K562 (cell line): Measurements from ENCODE around the gene PRMT7. TPM values are rescaled to one million over a fixed set of nuclear protein-coding genes. Genes with fewer than 3 reads are reported as not detected.

Experiments
- ATAC-seq: fragments of 200-7000 bp; cut with Tn5 transposase; 3 replicates; pipeline ENCODE4 v1.9.1; 2020; ENCODE audit warnings: moderate library complexity
- BruUV-seq: library from RNA; stranded (reverse); fragments of 400-500 nt; replicated peaks from 2 replicates; lab custom pipeline; 2021; lab: Mats Ljungman, UMichigan
- CTCF ChIA-PET: fragments of 300-600 bp; formaldehyde crosslinking; extraction: SDS; loops from one replicate; lab custom pipeline; 2021; ENCODE audit warnings: low intra/inter-chr PET ratio; lab: Yijun Ruan, JAX
- POLR2A ChIA-PET: fragments of 300-600, 350-650 bp; sonication (Branson Sonifier 250); formaldehyde crosslinking; extraction: SDS; loops from one replicate; lab custom pipeline; 2021; ENCODE audit warnings: antibody characterized with exemption, inconsistent platforms; lab: Yijun Ruan, JAX
- DNase-seq, 4 experiments: peaks; one replicate each; pipeline versions ENCODE4 v3.0.0 to v3.0.0-alpha.2; 2011 to 2018; ENCODE audit warnings: low spot score in 3 of 4, mixed read lengths in 3 of 4; ENCODE audit errors: extremely low read depth in 1 of 4
- FAIRE-seq: peaks from 2 replicates; lab custom pipeline; 2011; peaks lifted over from hg19 to GRCh38; lab: Jason Lieb, UNC
- H2AFZ ChIP-seq: 2 replicates; pipeline ENCODE4 v1.6.0; 2011; ENCODE audit warnings: low read depth, low read length, control low read depth, inconsistent platforms
- H3K27ac ChIP-seq: fragments of 200-600 bp; 3 replicates; pipeline ENCODE4 v1.8.0; 2011; ENCODE audit warnings: low read depth, mild to moderate bottlenecking, control low read depth, inconsistent platforms, low read length, moderate library complexity, mixed read lengths; ENCODE audit errors: extremely low read depth
- H3K27me3 ChIP-seq, 2 experiments: fragments of 300-600 bp in 1 of 2; 2 replicates in 1 of 2; 3 replicates in 1 of 2; pipeline versions ENCODE4 v1.6.0 to v1.8.0; 2011; ENCODE audit warnings: inconsistent platforms in 2 of 2, low read length in 2 of 2, mild to moderate bottlenecking in 1 of 2, mixed read lengths in 1 of 2, moderate library complexity in 1 of 2; ENCODE audit not compliant: control insufficient read depth in 2 of 2, insufficient read depth in 2 of 2
- H3K36me3 ChIP-seq: fragments of 300-600 bp; 3 replicates; pipeline ENCODE4 v1.8.0; 2011; ENCODE audit warnings: mild to moderate bottlenecking, low read length, inconsistent platforms; ENCODE audit not compliant: control insufficient read depth, insufficient read depth
- H3K4me1 ChIP-seq, 2 experiments: fragments of 200-600 bp in 1 of 2; replicated peaks in 1 of 2; 2 replicates in 1 of 2; 3 replicates in 1 of 2; pipeline versions ENCODE4 v1.5.1 to v1.8.0; 2011; ENCODE audit warnings: inconsistent platforms in 2 of 2, low read length in 2 of 2, mild to moderate bottlenecking in 1 of 2, mixed read lengths in 1 of 2, moderate library complexity in 1 of 2; ENCODE audit not compliant: control insufficient read depth in 2 of 2, insufficient read depth in 2 of 2
- H3K4me2 ChIP-seq: 2 replicates; pipeline ENCODE4 v1.6.1; 2011; ENCODE audit warnings: low read length, control low read depth, inconsistent platforms, mixed read lengths; ENCODE audit not compliant: insufficient read depth
- H3K4me3 ChIP-seq: fragments of 200-600 bp; sonication (generic), shearing (Covaris generic); 2 replicates; pipeline ENCODE4 v1.5.1; 2016; ENCODE audit warnings: control low read depth, inconsistent platforms
- H3K79me2 ChIP-seq: fragments of 200-600 bp; 3 replicates; pipeline ENCODE4 v1.8.0; 2011; ENCODE audit warnings: low read length, inconsistent platforms; ENCODE audit not compliant: control insufficient read depth, insufficient read depth
- H3K9ac ChIP-seq, 2 experiments: 2 replicates each; pipeline versions ENCODE4 v1.6.0 to v1.6.1; 2011; ENCODE audit warnings: low read depth in 2 of 2, low read length in 2 of 2, control low read depth in 1 of 2, inconsistent platforms in 1 of 2, mild to moderate bottlenecking in 1 of 2, mixed read lengths in 1 of 2; ENCODE audit not compliant: insufficient read depth in 1 of 2
- H3K9me1 ChIP-seq: one replicate; pipeline ENCODE4 v1.6.0; 2011; ENCODE audit warnings: inconsistent platforms, mild to moderate bottlenecking, low read length, moderate library complexity; ENCODE audit not compliant: control insufficient read depth, insufficient read depth
- H3K9me3 ChIP-seq: replicated peaks from 2 replicates; pipeline ENCODE4 v1.5.1; 2011; ENCODE audit warnings: low read depth, low read length, inconsistent platforms; ENCODE audit not compliant: control insufficient read depth, insufficient read depth
- H4K20me1 ChIP-seq: replicated peaks from 2 replicates; pipeline ENCODE4 v1.6.1; 2011; ENCODE audit warnings: low read length, inconsistent platforms, mixed read lengths; ENCODE audit not compliant: control insufficient read depth, insufficient read depth
- BRCA1 ChIP-seq, 2 experiments: fragments of 450-650 bp in 1 of 2; sonication (generic) in 1 of 2; formaldehyde crosslinking in 1 of 2; IDR thresholded peaks; 2 replicates each; pipeline versions ENCODE4 v1.5.0 to v1.6.1; 2017 to 2020; ENCODE audit warnings: mild to moderate bottlenecking in 1 of 2, missing genetic modification reagents in 1 of 2
- DPF2 ChIP-seq: fragments of 450-650 bp; IDR thresholded peaks from 2 replicates; pipeline ENCODE4 v1.6.1; 2016
- E2F3 ChIP-seq: fragments of 250-450 bp; sonication (Bioruptor Pico); IDR thresholded peaks from 2 replicates; pipeline ENCODE4 v1.4.0; 2020; ENCODE audit warnings: mild to moderate bottlenecking
- EGR1 ChIP-seq: fragments of 450-650 bp; conservative IDR thresholded peaks from 2 replicates; pipeline ENCODE4 v1.6.1; 2017; ENCODE audit warnings: mild to moderate bottlenecking
- EP300 ChIP-seq: IDR thresholded peaks from 2 replicates; pipeline ENCODE4 v1.6.1; 2012; ENCODE audit warnings: low read length, improper control_type of control experiment
- ETV1 ChIP-seq: fragments of 450-650 bp; conservative IDR thresholded peaks from 2 replicates; pipeline ENCODE4 v1.6.1; 2016; ENCODE audit warnings: missing genetic modification characterization, control low read depth, low read depth, missing compliant biosample characterization
- HNRNPL ChIP-seq: fragments of 200-400 bp; formaldehyde crosslinking; IDR thresholded peaks from 2 replicates; pipeline ENCODE4 v1.6.1; 2017; ENCODE audit warnings: low read depth, mild to moderate bottlenecking, low read length
- LEF1 ChIP-seq: fragments of 450-650 bp; IDR thresholded peaks from 2 replicates; pipeline ENCODE4 v1.6.1; 2016; ENCODE audit warnings: mild to moderate bottlenecking
- MYC ChIP-seq, 2 experiments: fragments of 250-450 bp in 1 of 2; sonication (Bioruptor Pico) in 1 of 2; IDR thresholded peaks; 2 replicates each; pipeline versions ENCODE4 v1.5.1 to v1.6.1; 2012 to 2021; ENCODE audit warnings: low read depth in 2 of 2, borderline replicate concordance in 1 of 2, improper control_type of control experiment in 1 of 2, low read length in 1 of 2, mild to moderate bottlenecking in 1 of 2, moderate library complexity in 1 of 2
- NCOR1 ChIP-seq: fragments of 450-650 bp; IDR thresholded peaks from 2 replicates; pipeline ENCODE4 v1.6.1; 2016; ENCODE audit warnings: mild to moderate bottlenecking, moderate library complexity
- NFIC ChIP-seq: fragments of 450-650 bp; IDR thresholded peaks from 2 replicates; pipeline ENCODE4 v1.6.1; 2017; ENCODE audit warnings: mild to moderate bottlenecking, inconsistent platforms
- RAD51 ChIP-seq: fragments of 450-650 bp; IDR thresholded peaks from 2 replicates; pipeline ENCODE4 v1.7.1; 2016; ENCODE audit warnings: low read depth, mild to moderate bottlenecking, borderline replicate concordance
- RCOR1 ChIP-seq, 2 experiments: IDR thresholded peaks; 2 replicates each; pipeline ENCODE4 v1.6.1; 2012; ENCODE audit warnings: low read depth in 2 of 2, low read length in 2 of 2, borderline replicate concordance in 1 of 2, improper control_type of control experiment in 1 of 2
- SMAD4 ChIP-seq: fragments of 250-450 bp; sonication (Bioruptor Pico); conservative IDR thresholded peaks from 2 replicates; pipeline ENCODE4 v1.8.0; 2021; ENCODE audit warnings: inconsistent platforms, mild to moderate bottlenecking, moderate library complexity
- TBL1XR1 ChIP-seq, 2 experiments: IDR thresholded peaks; 2 replicates each; pipeline ENCODE4 v1.6.1; 2012; ENCODE audit warnings: improper control_type of control experiment in 2 of 2, low read length in 2 of 2, mild to moderate bottlenecking in 1 of 2
- YY1 ChIP-seq, 3 experiments: IDR thresholded peaks; 2 replicates each; pipeline ENCODE4 v1.6.1; 2011; ENCODE audit warnings: low read length in 2 of 3, mild to moderate bottlenecking in 2 of 3, moderate library complexity in 2 of 3, borderline replicate concordance in 1 of 3, control low read depth in 1 of 3, low read depth in 1 of 3; ENCODE audit not compliant: insufficient read depth in 3 of 3, insufficient replicate concordance in 2 of 3, control insufficient read depth in 1 of 3, insufficient read length in 1 of 3; ENCODE audit errors: extremely low read depth in 1 of 3
- ZFP30 ChIP-seq: fragments of 250-450 bp; sonication (Bioruptor Pico); IDR thresholded peaks from 2 replicates; pipeline ENCODE4 v1.8.0; 2022; ENCODE audit warnings: moderate library complexity, mild to moderate bottlenecking, inconsistent platforms, borderline replicate concordance
- ZNF766 ChIP-seq: fragments of 200-800 bp; sonication (Bioruptor generic); conservative IDR thresholded peaks from 2 replicates; pipeline ENCODE4 v1.6.1; 2016; ENCODE audit warnings: missing genetic modification characterization, missing compliant biosample characterization
- WGBS: fragments of 100-300 bp; shearing (Covaris generic); methylation state at CpG from one replicate; pipeline ENCODE4 v1.1.6; 2016; ENCODE audit warnings: low coverage, mixed read lengths; ENCODE audit not compliant: insufficient coverage; ENCODE audit errors: missing lambda C conversion rate; 5-methylcytosine and 5-hydroxymethylcytosine counted together
- in situ Hi-C: fragments of 300-500 bp; cut with MboI; formaldehyde crosslinking; loops from 4 replicates; pipeline ENCODE4 v1.15.0; 2018; ENCODE audit warnings: inconsistent platforms, mixed read lengths
- intact Hi-C: fragments of 100-400 bp; cut with micrococcal nuclease; formaldehyde crosslinking; loops from 2 replicates; pipeline ENCODE4 v1.14.2; 2022
- polyA plus RNA-seq, 8 experiments: library from polyadenylated mRNA; depleted of rRNA in 4 of 8; stranded (reverse) in 5 of 8; unstranded in 3 of 8; fragments of >200 nt; fragmentation: Nextera tagmentation in 2 of 8; fragmentation: Illumina TruSeq in 1 of 8; extraction: Ambion mirVana in 2 of 8; extraction: Trizol in 1 of 8; gene quantifications; 2 replicates each; pipeline versions ENCODE4 v1.2.1 to v1.2.3, GENCODE V29; 2011 to 2014; ENCODE audit warnings: inconsistent platforms in 1 of 8, missing spikeins in 1 of 8
- total RNA-seq, 7 experiments: library from RNA; depleted of rRNA in 6 of 7; stranded (reverse); fragments of >200 nt in 6 of 7; fragmentation: Illumina TruSeq in 2 of 7; extraction: Trizol in 2 of 7; gene quantifications; 2 replicates each; pipeline versions ENCODE4 v1.2.1 to v1.2.3, GENCODE V29; 2011 to 2021; ENCODE audit warnings: low replicate concordance in 1 of 7
- TF ChIP-seq, protein P1 (sequence below): sonication (generic); formaldehyde crosslinking; IDR thresholded peaks from 2 replicates; pipeline ENCODE4 v1.4.0; 2020; ENCODE audit warnings: mild to moderate bottlenecking, missing genetic modification reagents
- TF ChIP-seq, protein P2 (sequence below): IDR thresholded peaks from 2 replicates; pipeline ENCODE4 v1.6.1; 2011; ENCODE audit not compliant: insufficient read length; ENCODE audit errors: extremely low read depth

Gene PRMT7
- total and polyA plus RNA-seq, 9 of the 15 experiments (the other 6 are each of a cell fraction or from before 2014, with no cell fraction given), result 6.4 to 88.8 (median 73.1) TPM

DNA sequence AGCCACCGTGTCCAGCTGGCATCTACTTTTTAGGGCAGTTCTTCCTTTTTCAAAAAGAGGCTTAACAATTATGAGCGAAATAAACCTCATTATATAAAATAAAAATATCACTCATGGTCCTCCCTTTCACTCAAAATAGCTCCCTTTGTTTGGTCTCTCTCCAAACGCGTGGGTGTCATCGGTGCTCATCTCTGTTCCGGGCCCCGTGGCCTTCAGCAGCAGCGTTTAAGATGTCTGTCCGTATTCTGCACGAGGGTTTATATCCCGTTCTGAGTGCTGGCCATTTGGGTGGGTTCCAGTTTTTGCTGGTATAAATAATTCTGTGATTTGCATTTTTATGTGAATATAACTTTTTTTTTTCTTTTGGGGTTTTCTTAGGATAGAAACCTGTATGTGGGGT is 33.4 kb downstream of the PRMT7 start:
- FAIRE-seq (peak; percentile 87), DNase-seq (peak; percentile 59 to 71 (median 62)), ATAC-seq (peak; percentile 90)
- Histone ChIP-seq H3K4me3 (no peak overlapping the region), H3K27me3 (no peaks in the 10 kb centered on the region), H3K4me1 (peaks cover 3 to 6% of the 10 kb centered on the region in 2 experiments; a peak in 3 of 5 replicates), H3K79me2 (no peaks in the 10 kb centered on the region), H2AFZ (no peak overlapping the region), H3K9ac (no peak overlapping the region), H3K9me3 (no peaks in the 10 kb centered on the region), H3K27ac (no peak overlapping the region), H4K20me1 (no peaks in the 10 kb centered on the region; the same call in 1 of the 2 replicates), H3K9me1 (no peaks in the 10 kb centered on the region), H3K4me2 (no peak overlapping the region), H3K36me3 (peaks cover 93% of the 10 kb centered on the region)
- BruUV-seq, result no TSS peak
- intact Hi-C loops, result no loop called here
- ChIA-PET POLR2A (interaction anchor here (0.8 to 1.3 kb wide), 3 partner anchors 12 to 251 kb away, joined by 3 to 4 read pairs (median 3); no protein-coding TSS in a partner anchor), CTCF (no interaction called here)
- in situ Hi-C loops, result no loop called here
- WGBS, result 20% methylated on average over 11 of the region's 11 CpGs
- TF ChIP-seq ZFP30 (CRISPR knock-in tag) (no peak), RCOR1 (IDR thresholded peaks at IDR 0.05; ENCODE audit: borderline replicate concordance in 1 of 2, low read depth in 2 of 2, low read length in 2 of 2) (peak in 1 of 2 experiments; percentile 36; a peak in 1 of 4 replicates), MYC (IDR thresholded peaks at IDR 0.05; ENCODE audit: low read depth, low read length) (peak; percentile 45; the same call in 1 of the 2 replicates), MYC (CRISPR knock-in tag; IDR thresholded peaks at IDR 0.05; ENCODE audit: borderline replicate concordance, low read depth) (no peak), NFIC (peak; percentile 52), LEF1 (0 out of 2 replicates have a peak, but pooled peaks have one; percentile 24), ETV1 (0 out of 2 replicates have a peak, but pooled peaks have one; percentile 36), TBL1XR1 (IDR thresholded peaks at IDR 0.05; ENCODE audit: low read length in 2 of 2) (0 out of 4 replicates have a peak, but pooled peaks of 1 of the 2 experiments have one; percentile 35), ZNF766 (CRISPR knock-in tag) (peak; percentile 46; the same call in 1 of the 2 replicates), E2F3 (no peak), NCOR1 (peak; percentile 28; the same call in 1 of the 2 replicates), HNRNPL (no peak), BRCA1 (IDR thresholded peaks at IDR 0.05) (no peak), BRCA1 (CRISPR knock-in tag; IDR thresholded peaks at IDR 0.05) (no peak), SMAD4 (CRISPR knock-in tag) (0 out of 2 replicates have a peak, but pooled peaks have one; percentile 26), RAD51 (0 out of 2 replicates have a peak, but pooled peaks have one; percentile 20), YY1 (IDR thresholded peaks at IDR 0.05; ENCODE audit: borderline replicate concordance in 1 of 3, control insufficient read depth in 1 of 3, extremely low read depth in 1 of 3, insufficient read depth in 3 of 3, insufficient read length in 1 of 3, insufficient replicate concordance in 2 of 3, low read depth in 1 of 3, low read length in 2 of 3) (peak in 1 of 3 experiments; percentile 47), EP300 (0 out of 2 replicates have a peak, but pooled peaks have one; percentile 9), DPF2 (peak; percentile 65), EGR1 (peak; percentile 95)
- TF ChIP-seq, protein P1, sequence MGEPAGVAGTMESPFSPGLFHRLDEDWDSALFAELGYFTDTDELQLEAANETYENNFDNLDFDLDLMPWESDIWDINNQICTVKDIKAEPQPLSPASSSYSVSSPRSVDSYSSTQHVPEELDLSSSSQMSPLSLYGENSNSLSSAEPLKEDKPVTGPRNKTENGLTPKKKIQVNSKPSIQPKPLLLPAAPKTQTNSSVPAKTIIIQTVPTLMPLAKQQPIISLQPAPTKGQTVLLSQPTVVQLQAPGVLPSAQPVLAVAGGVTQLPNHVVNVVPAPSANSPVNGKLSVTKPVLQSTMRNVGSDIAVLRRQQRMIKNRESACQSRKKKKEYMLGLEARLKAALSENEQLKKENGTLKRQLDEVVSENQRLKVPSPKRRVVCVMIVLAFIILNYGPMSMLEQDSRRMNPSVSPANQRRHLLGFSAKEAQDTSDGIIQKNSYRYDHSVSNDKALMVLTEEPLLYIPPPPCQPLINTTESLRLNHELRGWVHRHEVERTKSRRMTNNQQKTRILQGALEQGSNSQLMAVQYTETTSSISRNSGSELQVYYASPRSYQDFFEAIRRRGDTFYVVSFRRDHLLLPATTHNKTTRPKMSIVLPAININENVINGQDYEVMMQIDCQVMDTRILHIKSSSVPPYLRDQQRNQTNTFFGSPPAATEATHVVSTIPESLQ (CRISPR knock-in tag), result no peak
- TF ChIP-seq, protein P2, sequence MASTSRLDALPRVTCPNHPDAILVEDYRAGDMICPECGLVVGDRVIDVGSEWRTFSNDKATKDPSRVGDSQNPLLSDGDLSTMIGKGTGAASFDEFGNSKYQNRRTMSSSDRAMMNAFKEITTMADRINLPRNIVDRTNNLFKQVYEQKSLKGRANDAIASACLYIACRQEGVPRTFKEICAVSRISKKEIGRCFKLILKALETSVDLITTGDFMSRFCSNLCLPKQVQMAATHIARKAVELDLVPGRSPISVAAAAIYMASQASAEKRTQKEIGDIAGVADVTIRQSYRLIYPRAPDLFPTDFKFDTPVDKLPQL, result no peak
